Kidney epithelial cell (primary cell): ENCODE results near the gene ERAP2. TPM values are rescaled to one million over a fixed set of nuclear protein-coding genes. Genes with fewer than 3 reads are reported as not detected.
"Not testable (repeated sequence)": the region's sequence is repeated elsewhere in the genome, so short reads cannot be mapped to it uniquely, and the experiment has no call there.

Experiments
- DNase-seq: peaks from one replicate; pipeline ENCODE4 v3.0.0-alpha.2; 2010; ENCODE audit warnings: low read depth
- H3K27me3 ChIP-seq: 2 replicates; pipeline ENCODE4 v1.6.0; 2011; ENCODE audit warnings: low read length; ENCODE audit not compliant: control insufficient read depth, insufficient read depth
- H3K36me3 ChIP-seq: 2 replicates; pipeline ENCODE4 v1.5.1; 2011; ENCODE audit warnings: low read length; ENCODE audit not compliant: control insufficient read depth, insufficient read depth
- H3K4me3 ChIP-seq: 2 replicates; pipeline ENCODE4 v1.5.1; 2011; ENCODE audit warnings: low read depth, mild to moderate bottlenecking, control low read depth, low read length
- total RNA-seq: library from RNA; depleted of rRNA; stranded (reverse); fragments of >200 nt; gene quantifications from 2 replicates; pipeline ENCODE4 v1.2.3, GENCODE V29; 2015
- TF ChIP-seq, protein P1 (sequence below): IDR thresholded peaks from 2 replicates; pipeline ENCODE4 v1.5.1; 2011; ENCODE audit warnings: mild to moderate bottlenecking, moderate library complexity, low read length, control low read depth, inconsistent platforms; ENCODE audit not compliant: insufficient read depth, poor library complexity, severe bottlenecking

ERAP2 gene
- total RNA-seq, 1 donor from 2014 or later, result 19.1 TPM

DNA sequence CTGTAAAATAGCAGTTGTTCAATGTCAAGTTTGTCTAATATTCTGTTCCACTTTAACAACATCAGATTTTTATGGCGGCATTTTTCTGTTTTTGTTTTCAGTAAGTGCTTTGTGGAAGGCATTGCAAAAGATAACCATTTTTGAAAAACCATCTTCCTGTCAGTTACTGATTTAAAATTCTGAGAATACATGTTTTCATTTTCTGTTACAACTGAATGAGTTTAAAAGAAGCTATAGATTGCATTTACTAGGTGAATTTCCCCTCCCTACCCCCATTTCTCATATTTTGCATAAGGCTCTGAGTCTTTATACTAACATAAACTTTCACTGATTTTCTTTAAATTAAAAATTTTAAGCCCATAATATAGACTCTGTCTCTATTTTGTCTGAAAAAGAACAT, 4.6 kb upstream of the ERAP2 start:
- DNase-seq, result no peak
- Histone ChIP-seq H3K27me3 (no peaks in the 10 kb centered on the region), H3K36me3 (no peaks in the 10 kb centered on the region), H3K4me3 (no peak overlapping the region)
- TF ChIP-seq, protein P1, sequence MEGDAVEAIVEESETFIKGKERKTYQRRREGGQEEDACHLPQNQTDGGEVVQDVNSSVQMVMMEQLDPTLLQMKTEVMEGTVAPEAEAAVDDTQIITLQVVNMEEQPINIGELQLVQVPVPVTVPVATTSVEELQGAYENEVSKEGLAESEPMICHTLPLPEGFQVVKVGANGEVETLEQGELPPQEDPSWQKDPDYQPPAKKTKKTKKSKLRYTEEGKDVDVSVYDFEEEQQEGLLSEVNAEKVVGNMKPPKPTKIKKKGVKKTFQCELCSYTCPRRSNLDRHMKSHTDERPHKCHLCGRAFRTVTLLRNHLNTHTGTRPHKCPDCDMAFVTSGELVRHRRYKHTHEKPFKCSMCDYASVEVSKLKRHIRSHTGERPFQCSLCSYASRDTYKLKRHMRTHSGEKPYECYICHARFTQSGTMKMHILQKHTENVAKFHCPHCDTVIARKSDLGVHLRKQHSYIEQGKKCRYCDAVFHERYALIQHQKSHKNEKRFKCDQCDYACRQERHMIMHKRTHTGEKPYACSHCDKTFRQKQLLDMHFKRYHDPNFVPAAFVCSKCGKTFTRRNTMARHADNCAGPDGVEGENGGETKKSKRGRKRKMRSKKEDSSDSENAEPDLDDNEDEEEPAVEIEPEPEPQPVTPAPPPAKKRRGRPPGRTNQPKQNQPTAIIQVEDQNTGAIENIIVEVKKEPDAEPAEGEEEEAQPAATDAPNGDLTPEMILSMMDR, result no peak

DNA sequence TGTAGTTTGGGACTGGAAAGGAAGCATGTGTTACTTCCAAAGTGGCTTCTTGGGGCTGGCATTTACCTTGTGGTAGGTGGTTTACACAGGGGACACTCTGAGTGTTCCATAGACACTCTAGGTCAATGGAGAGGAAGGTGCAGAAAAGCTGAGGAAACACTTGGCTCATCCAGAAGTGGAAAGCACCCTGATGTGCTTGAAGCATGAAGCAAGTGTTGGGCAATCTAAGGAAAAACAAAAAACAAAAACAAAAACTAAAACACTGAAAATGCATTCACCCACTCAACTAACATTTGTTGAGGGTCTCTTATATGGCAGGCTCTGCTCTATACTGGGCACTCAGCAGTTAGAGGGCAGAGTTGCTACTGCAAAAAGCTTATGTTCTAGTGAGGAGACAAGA, 2.9 kb upstream of the ERAP2 start:
- Histone ChIP-seq H3K4me3 (no peak overlapping the region), H3K27me3 (no peaks in the 10 kb centered on the region), H3K36me3 (no peaks in the 10 kb centered on the region)
- no peak for DNase-seq
- TF ChIP-seq, protein P1, result no peak

DNA sequence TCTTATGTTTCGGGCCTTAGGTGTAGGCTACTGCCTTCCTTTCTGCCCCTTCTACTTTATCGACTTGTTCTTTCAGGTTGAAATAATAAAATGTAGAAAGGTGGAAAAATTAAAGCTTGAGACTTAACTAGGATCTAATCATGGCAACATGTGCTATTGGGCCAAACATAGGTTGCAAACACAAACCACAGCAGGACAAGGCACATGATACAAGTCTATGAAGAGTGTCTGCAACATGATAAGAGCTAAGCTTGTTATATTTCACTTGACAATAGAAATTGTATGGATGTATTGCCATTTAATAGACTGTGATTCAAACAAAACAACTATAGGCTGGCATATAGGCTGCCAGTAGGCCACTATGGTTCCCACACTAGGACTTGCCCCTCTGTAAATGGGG, 1.7 kb upstream of the ERAP2 start:
- no peaks in the 10 kb centered on the region for H3K27me3 ChIP-seq
- TF ChIP-seq, protein P1, result no peak
- H3K36me3 ChIP-seq, result no peaks in the 10 kb centered on the region
- H3K4me3 ChIP-seq, result no peak overlapping the region
- no peak for DNase-seq

DNA sequence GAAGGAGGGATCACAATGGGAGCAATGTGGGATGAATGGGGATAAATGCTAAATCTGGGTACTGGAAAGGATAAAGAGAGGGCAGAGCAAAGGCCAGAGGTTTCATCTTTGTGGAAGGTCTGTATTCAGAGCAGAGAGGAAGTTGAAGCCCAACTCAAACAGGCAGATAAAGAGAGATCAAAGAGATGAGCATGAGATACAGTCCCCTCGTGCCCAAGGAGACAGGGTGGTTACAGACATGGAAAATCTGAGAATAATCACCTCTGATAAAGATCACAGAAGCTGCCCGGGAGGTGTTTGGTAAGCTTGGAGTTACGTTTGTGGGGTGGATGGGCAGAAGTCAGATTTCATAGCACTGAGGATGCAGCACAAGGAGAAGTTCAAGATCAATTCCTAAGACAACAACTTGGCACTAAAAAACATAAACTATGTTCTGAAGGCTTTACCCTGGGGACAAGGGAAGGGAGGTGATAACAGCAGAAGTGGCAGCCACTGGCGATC, 459 bp upstream of the ERAP2 start:
- DNase-seq, result no peak
- H3K36me3 ChIP-seq, result no peaks in the 10 kb centered on the region
- TF ChIP-seq, protein P1, result no peak
- H3K4me3 ChIP-seq, result peak overlapping the region; percentile 43
- H3K27me3 ChIP-seq, result no peaks in the 10 kb centered on the region

DNA sequence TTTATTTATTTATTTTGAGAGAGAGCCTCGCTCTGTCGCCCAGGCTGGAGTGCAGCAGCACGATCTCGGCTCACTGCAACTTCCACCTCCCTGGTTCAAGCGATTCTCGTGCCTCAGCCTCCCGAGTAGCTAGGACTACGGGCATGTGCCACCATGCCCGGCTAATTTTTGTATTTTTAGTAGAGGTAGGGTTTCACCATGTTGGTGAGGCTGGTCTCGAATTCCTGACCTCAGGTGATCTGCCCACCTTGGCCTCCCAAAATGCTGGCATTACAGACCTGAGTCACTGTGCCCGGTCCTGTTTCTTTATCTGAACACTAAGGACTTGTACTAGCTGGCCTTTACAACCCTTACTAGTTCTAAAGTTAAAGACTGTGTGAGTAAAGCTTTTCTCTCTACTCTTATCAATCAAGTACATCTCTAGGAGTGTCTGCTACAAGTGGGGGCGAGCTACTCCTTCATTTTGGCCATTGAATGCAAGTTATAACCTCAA, 723 bp downstream of the ERAP2 start:
- DNase-seq, H3K36me3 ChIP-seq, H3K27me3 ChIP-seq: not testable (repeated sequence)
- H3K4me3 ChIP-seq, result peak overlapping the region; percentile 43

DNA sequence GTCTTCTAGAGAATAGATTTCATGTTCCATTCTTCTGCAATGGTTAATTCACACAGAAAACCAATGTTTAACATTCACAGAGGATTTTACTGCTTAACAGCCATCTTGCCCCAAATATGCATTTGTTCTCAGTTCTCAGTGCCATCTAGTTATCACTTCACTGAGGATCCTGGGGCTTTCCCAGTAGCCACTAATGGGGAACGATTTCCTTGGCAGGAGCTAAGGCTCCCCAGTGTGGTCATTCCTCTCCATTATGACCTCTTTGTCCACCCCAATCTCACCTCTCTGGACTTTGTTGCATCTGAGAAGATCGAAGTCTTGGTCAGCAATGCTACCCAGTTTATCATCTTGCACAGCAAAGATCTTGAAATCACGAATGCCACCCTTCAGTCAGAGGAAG, 3.4 kb downstream of the ERAP2 start:
- Histone ChIP-seq H3K4me3 (no peak overlapping the region), H3K36me3 (no peaks in the 10 kb centered on the region), H3K27me3 (no peaks in the 10 kb centered on the region)
- TF ChIP-seq, protein P1, result no peak
- DNase-seq, result no peak
